Subcutaneous abdominal adipose tissue (tissue), 5 donors: ENCODE results near the gene NAPSA.

Experiments
- H3K27ac ChIP-seq: one replicate; pipeline ENCODE4 v1.7.0; 2013; ENCODE audit warnings: low read depth, mild to moderate bottlenecking, inconsistent platforms, low read length, moderate library complexity
- H3K27me3 ChIP-seq, 5 donors: one replicate each; pipeline ENCODE4 v1.7.0; 2013; ENCODE audit warnings: low read length in 5 of 5, inconsistent platforms in 1 of 5; ENCODE audit not compliant: control insufficient read depth in 5 of 5, insufficient read depth in 4 of 5
- H3K36me3 ChIP-seq, 5 donors: one replicate each; pipeline ENCODE4 v1.7.0; 2013; ENCODE audit warnings: low read length in 5 of 5; ENCODE audit not compliant: control insufficient read depth in 5 of 5, insufficient read depth in 5 of 5
- H3K4me1 ChIP-seq, 5 donors: one replicate each; pipeline ENCODE4 v1.7.0; 2013; ENCODE audit warnings: low read length in 5 of 5, mild to moderate bottlenecking in 3 of 5, moderate library complexity in 1 of 5; ENCODE audit not compliant: control insufficient read depth in 5 of 5, insufficient read depth in 5 of 5
- H3K4me3 ChIP-seq, 5 donors: one replicate each; pipeline ENCODE4 v1.7.0; 2013; ENCODE audit warnings: low read length in 5 of 5, low read depth in 1 of 5
- H3K9ac ChIP-seq, 5 donors: one replicate each; pipeline ENCODE4 v1.7.0; 2013; ENCODE audit warnings: low read length in 5 of 5, mild to moderate bottlenecking in 4 of 5, moderate library complexity in 3 of 5
- H3K9me3 ChIP-seq, 5 donors: one replicate each; pipeline ENCODE4 v1.7.0; 2013; ENCODE audit warnings: low read length in 5 of 5; ENCODE audit not compliant: control insufficient read depth in 5 of 5
- donor health status: healthy.
- donor health status: healthy.
- donor health status: healthy.
- donor health status: healthy.
- donor health status: healthy.

Gene NAPSA

DNA sequence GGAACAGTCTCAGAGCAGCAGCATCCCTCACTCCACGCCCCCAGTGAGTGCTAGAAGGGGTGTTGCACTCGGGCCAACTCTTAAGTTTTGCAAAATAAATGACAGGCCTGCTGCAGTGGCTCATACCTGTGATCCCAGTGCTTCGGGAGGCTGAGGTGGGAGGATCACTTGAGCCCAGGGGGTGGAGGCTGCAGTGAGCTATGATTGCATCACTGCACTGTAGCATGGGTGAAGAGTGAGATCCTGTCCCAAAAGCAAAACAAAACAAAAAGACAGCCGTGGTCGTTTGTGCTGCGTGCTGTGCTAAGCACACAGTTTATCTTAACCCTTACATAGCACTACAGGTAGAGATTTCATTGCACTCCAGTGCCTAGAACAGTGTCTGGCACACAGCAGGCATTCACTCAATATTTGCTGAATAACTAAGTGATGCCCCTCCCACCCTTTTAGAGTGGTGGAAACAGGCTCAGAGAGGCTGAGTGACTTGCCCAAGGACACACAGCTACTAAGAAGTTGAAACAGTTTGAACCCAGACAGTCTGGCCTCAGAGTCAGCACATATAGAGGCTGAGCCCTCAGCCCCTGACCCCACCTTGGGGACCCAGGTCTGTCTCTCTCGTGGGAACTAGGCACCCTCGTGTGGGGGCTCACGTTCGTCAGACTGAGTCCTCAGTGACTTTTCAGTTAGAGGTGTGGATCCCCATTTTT is 54.5 kb downstream of the NAPSA start:
- Histone ChIP-seq H3K27me3 (peaks cover 26 to 58% (median 38%) of the 10 kb centered on the region in 5 donors), H3K4me1 (no peaks in the 10 kb centered on the region), H3K9me3 (peaks cover 0 to 12% (median 8%) of the 10 kb centered on the region in 5 donors), H3K4me3 (no peak overlapping the region), H3K27ac (no peak overlapping the region), H3K36me3 (peaks cover 0 to 18% (median 12%) of the 10 kb centered on the region in 5 donors), H3K9ac (no peak overlapping the region)

DNA sequence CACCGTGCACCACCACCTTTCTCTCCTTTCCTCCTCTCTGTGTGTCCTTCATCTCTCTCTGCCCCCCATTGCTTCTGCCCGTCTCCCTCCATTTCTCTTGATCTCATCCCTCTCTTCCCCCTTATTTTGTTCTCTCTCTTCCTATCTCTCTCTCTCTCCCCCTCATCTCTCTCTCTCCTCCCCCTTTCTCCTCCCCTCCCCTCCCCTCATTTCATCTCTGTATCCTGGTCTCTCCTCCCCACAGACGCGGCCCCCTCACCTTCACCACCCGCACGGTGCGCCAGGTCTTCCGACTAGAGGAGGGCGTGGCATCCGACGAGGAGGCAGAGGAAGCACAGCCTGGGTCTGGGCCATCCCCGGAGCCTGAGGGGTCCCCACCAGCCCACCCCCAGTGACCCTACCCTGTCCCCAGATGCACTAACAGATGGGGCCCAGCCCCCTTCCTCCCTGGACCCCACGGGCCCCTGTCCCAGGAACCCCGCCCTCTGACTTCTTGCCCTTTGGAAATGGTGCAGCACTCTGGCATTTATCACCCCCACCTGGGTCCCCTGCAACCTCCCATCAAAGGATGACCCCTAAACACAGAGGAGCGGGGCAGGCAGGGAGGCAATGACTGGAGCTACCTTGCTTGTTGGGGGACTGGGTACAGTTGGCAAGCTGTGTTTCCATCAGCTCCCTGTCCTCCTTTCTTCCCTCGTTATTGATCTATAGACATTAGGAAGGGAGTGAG is 55.9 kb downstream of the NAPSA start:
- Histone ChIP-seq H3K4me3 (no peak overlapping the region), H3K27ac (no peak overlapping the region), H3K27me3 (peaks cover 26 to 51% (median 34%) of the 10 kb centered on the region in 5 donors), H3K4me1 (no peaks in the 10 kb centered on the region), H3K9me3 (peaks cover 0 to 12% (median 8%) of the 10 kb centered on the region in 5 donors), H3K36me3 (peaks cover 0 to 20% (median 12%) of the 10 kb centered on the region in 5 donors), H3K9ac (no peak overlapping the region)

DNA sequence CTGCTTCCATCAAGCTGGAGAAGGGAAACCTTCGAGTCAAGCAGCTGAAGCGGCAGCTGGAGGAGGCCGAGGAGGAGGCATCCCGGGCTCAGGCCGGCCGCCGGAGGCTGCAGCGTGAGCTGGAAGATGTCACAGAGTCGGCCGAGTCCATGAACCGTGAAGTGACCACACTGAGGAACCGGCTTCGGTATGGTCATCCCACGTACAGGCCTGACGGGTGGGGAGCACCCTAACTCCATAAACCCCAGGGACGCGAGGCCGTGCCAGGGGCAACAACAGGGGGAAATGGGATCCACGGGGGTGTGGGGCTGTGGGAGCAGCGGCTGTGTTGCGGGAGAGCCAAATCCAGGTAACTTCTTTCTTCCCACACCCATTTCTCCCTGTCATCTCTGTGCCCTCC is 56.4 kb downstream of the NAPSA start:
- Histone ChIP-seq H3K9ac (no peak overlapping the region), H3K36me3 (peaks cover under 1 to 20% (median 12%) of the 10 kb centered on the region in 5 donors), H3K9me3 (peaks cover 0 to 12% (median 8%) of the 10 kb centered on the region in 5 donors), H3K4me1 (no peaks in the 10 kb centered on the region), H3K4me3 (no peak overlapping the region), H3K27me3 (peaks cover 26 to 45% (median 30%) of the 10 kb centered on the region in 5 donors), H3K27ac (no peak overlapping the region)
